Activated CD8-positive, alpha-beta T cell treated with anti-CD3 and anti-CD28 coated beads for 36 hours (primary cell): Measurements from ENCODE around the gene EDEM2. TPM values are rescaled to one million over a fixed set of nuclear protein-coding genes. Genes with fewer than 3 reads are reported as not detected.
"Not testable (repeated sequence)": the region's sequence is repeated elsewhere in the genome, so short reads cannot be mapped to it uniquely, and the experiment has no call there.

Experiments
- ATAC-seq: fragments of 200-7000 bp; cut with Tn5 transposase; one replicate; pipeline ENCODE4 v1.10.0; 2021; ENCODE audit warnings: mild to moderate bottlenecking, moderate library complexity
- CTCF ChIA-PET: fragments of 350-600 bp; sonication (Branson Sonifier 250); formaldehyde crosslinking; loops from one replicate; lab custom pipeline; 2021; ENCODE audit warnings: antibody characterized with exemption; lab: Charles Lee
- POLR2A ChIA-PET: fragments of 350-600 bp; sonication (Branson Sonifier 250); formaldehyde crosslinking; loops from one replicate; lab custom pipeline; 2021; ENCODE audit warnings: antibody characterized with exemption; lab: Charles Lee
- DNase-seq: peaks from one replicate; pipeline ENCODE4 v3.0.0-alpha.2; 2020
- H3K27ac Mint-ChIP-seq: one replicate; pipeline ENCODE4 v1.8.0; 2021; ENCODE audit warnings: mild to moderate bottlenecking, mixed read lengths
- H3K27me3 Mint-ChIP-seq: one replicate; pipeline ENCODE4 v1.8.0; 2021; ENCODE audit warnings: mixed read lengths
- H3K36me3 Mint-ChIP-seq: one replicate; pipeline ENCODE4 v1.8.0; 2021; ENCODE audit warnings: low read depth, mixed read lengths
- H3K4me1 Mint-ChIP-seq: one replicate; pipeline ENCODE4 v1.8.0; 2021; ENCODE audit warnings: low read depth, mixed read lengths
- H3K4me3 Mint-ChIP-seq: one replicate; pipeline ENCODE4 v1.8.0; 2021; ENCODE audit warnings: mild to moderate bottlenecking, moderate library complexity, mixed read lengths
- H3K9me3 Mint-ChIP-seq: one replicate; pipeline ENCODE4 v1.8.0; 2021; ENCODE audit warnings: mixed read lengths
- intact Hi-C: fragments of 100-400 bp; cut with micrococcal nuclease; formaldehyde crosslinking; loops from one replicate; pipeline ENCODE4 v1.10.0; 2022
- total RNA-seq, 2 experiments: library from RNA; stranded (reverse); gene quantifications; one replicate each; pipeline ENCODE4 v1.2.3, GENCODE V29; 2021
- TF ChIP-seq, protein P1 (sequence below): fragments of 200-600 bp; IDR thresholded peaks from one replicate; pipeline ENCODE4 v1.8.0; 2022; ENCODE audit warnings: antibody characterized with exemption, mild to moderate bottlenecking

EDEM2 gene
- total RNA-seq, 2 experiments from 2014 or later, result 14.4 to 16.0 TPM

- Mint-ChIP-seq H3K4me3 (no peak overlapping the region), H3K36me3 (peaks cover 23% of the 10 kb centered on the region), H3K4me1 (peaks cover 46% of the 10 kb centered on the region), H3K9me3 (no peaks in the 10 kb centered on the region), H3K27ac (no peak overlapping the region), H3K27me3 (no peaks in the 10 kb centered on the region)
- POLR2A ChIA-PET, result interaction anchor here (1.2 kb wide), 1 partner anchor 33 kb away, joined by 3 read pairs; no protein-coding TSS in a partner anchor
- CTCF ChIA-PET, result interaction anchor here (1.6 kb wide), 1 partner anchor 9 kb away, joined by 6 read pairs; no protein-coding TSS in a partner anchor
- intact Hi-C loops, result no loop called here
- DNase-seq, result no peak
- no peak for ATAC-seq
- TF ChIP-seq, protein P1, sequence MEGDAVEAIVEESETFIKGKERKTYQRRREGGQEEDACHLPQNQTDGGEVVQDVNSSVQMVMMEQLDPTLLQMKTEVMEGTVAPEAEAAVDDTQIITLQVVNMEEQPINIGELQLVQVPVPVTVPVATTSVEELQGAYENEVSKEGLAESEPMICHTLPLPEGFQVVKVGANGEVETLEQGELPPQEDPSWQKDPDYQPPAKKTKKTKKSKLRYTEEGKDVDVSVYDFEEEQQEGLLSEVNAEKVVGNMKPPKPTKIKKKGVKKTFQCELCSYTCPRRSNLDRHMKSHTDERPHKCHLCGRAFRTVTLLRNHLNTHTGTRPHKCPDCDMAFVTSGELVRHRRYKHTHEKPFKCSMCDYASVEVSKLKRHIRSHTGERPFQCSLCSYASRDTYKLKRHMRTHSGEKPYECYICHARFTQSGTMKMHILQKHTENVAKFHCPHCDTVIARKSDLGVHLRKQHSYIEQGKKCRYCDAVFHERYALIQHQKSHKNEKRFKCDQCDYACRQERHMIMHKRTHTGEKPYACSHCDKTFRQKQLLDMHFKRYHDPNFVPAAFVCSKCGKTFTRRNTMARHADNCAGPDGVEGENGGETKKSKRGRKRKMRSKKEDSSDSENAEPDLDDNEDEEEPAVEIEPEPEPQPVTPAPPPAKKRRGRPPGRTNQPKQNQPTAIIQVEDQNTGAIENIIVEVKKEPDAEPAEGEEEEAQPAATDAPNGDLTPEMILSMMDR, result no peak
Measured at GRCh38 chr20:35087791-35088190, 59.3 kb downstream of the EDEM2 start.

DNA sequence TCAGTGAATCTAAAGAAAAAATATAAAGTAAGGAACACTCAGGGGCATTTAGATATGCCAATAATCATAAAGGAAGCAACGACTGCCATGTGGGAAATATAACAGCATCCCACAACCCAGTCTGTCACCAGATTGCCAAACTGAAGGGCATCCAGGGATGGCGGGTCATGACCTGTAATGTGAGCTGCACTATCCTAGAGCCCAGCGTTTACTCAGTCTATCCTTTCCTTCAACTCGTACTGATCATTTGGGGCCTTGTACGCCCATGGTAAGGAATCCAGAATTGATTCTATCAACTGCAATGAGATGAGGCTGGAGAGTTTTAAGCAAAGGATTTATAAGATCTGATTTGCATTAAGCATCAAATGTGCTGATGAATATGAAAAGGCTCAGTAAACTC lies 59.8 kb downstream of the EDEM2 start:
- no peaks in the 10 kb centered on the region for H3K27me3 Mint-ChIP-seq
- intact Hi-C loops, result no loop called here
- no peak for DNase-seq
- POLR2A ChIA-PET, result no interaction called here
- CTCF ChIA-PET, result interaction anchor here (1.6 kb wide), 1 partner anchor 9 kb away, joined by 6 read pairs; no protein-coding TSS in a partner anchor
- peaks cover 47% of the 10 kb centered on the region for H3K4me1 Mint-ChIP-seq
- no peak overlapping the region for H3K27ac Mint-ChIP-seq
- peaks cover 23% of the 10 kb centered on the region for H3K36me3 Mint-ChIP-seq
- no peak overlapping the region for H3K4me3 Mint-ChIP-seq
- H3K9me3 Mint-ChIP-seq, result no peaks in the 10 kb centered on the region
- no peak for ATAC-seq
- TF ChIP-seq, protein P1, result no peak

DNA sequence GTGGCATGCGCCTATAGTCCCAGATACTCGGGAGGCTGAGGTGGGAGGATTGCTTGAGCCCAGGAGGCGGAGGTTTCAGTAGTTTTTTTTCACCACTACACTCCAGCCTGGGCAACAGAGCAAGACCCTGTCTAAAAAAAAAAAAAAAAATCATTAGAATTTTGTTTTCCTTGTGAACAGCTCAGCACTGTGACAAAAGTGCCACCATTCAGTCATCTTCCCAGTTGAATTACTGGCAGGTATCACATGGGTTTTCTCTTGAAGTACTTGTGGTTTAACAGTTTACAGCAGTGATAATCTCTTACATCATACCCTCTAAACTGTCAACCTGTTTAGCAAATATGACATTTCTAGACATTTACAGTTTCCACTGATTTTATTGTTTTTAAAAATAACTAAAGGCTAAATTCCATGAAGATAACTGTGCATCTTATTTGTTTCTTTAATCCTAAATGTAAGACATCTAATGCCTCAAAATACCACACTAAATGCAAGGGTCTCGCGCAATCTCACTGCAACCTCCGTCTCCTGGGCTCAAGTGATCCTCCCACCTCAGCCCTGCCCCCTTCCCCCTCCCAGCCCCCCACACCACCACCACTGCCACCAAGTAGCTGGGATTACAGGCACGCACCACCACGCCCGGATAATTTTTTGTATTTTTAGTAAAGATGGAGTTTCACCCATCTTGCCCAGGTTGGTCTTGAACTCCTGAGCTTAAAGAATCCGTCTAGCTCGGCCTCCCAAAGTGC lies 61.5 kb downstream of the EDEM2 start:
- Mint-ChIP-seq H3K4me1 (peaks cover 46% of the 10 kb centered on the region), H3K27me3 (no peaks in the 10 kb centered on the region), H3K27ac (peak overlapping the region; percentile 58), H3K36me3 (peaks cover 18% of the 10 kb centered on the region), H3K9me3 (no peaks in the 10 kb centered on the region), H3K4me3 (no peak overlapping the region)
- intact Hi-C loops, result no loop called here
- TF ChIP-seq, protein P1, result no peak
- ChIA-PET CTCF (interaction anchor here (0.9 to 1.4 kb wide), 2 partner anchors 14 to 213 kb away, joined by 3 to 5 read pairs; partner anchors contain the start of gene GGT7), POLR2A (interaction anchor here (0.7 to 1.1 kb wide), 2 partner anchors 15 to 16 kb away, joined by 3 read pairs; no protein-coding TSS in a partner anchor)
- ATAC-seq, result peak; percentile 86
- DNase-seq, result no peak

GRCh38 chr20:35084998-35085397 lies 62.1 kb downstream of the EDEM2 start:
- Mint-ChIP-seq H3K27me3 (no peaks in the 10 kb centered on the region), H3K9me3 (no peaks in the 10 kb centered on the region), H3K4me3 (no peak overlapping the region), H3K27ac (peak overlapping the region; percentile 58), H3K4me1 (peaks cover 47% of the 10 kb centered on the region), H3K36me3 (peaks cover 15% of the 10 kb centered on the region)
- intact Hi-C loops, result no loop called here
- TF ChIP-seq, protein P1, result no peak
- DNase-seq, result no peak
- ChIA-PET POLR2A (interaction anchor here (0.7 to 1.1 kb wide), 2 partner anchors 14 to 16 kb away, joined by 3 read pairs; no protein-coding TSS in a partner anchor), CTCF (interaction anchor here (0.9 to 1.4 kb wide), 2 partner anchors 13 to 212 kb away, joined by 3 to 5 read pairs; partner anchors contain the start of gene GGT7)
- ATAC-seq, result no peak

GRCh38 chr20:35080348-35080642 lies 66.8 kb downstream of the EDEM2 start:
- not testable (repeated sequence) for ATAC-seq

More at GRCh38 chr20:35080348-35080642, 66.8 kb downstream of the EDEM2 start:
- H3K27me3 Mint-ChIP-seq, intact Hi-C loops, H3K27ac Mint-ChIP-seq, DNase-seq, H3K9me3 Mint-ChIP-seq, H3K4me3 Mint-ChIP-seq: not testable (repeated sequence)
- CTCF ChIA-PET, result interaction anchor here (2.4 kb wide), 1 partner anchor 16 kb away, joined by 7 read pairs; no protein-coding TSS in a partner anchor
- Mint-ChIP-seq H3K36me3 (peaks cover 24% of the 10 kb centered on the region), H3K4me1 (peaks cover 33% of the 10 kb centered on the region)
- POLR2A ChIA-PET, result interaction anchor here (1.2 kb wide), 1 partner anchor 11 kb away, joined by 3 read pairs; no protein-coding TSS in a partner anchor
